Esophagus squamous epithelium (tissue), 4 donors: ENCODE results near the gene DNAL1.
A peak's percentile ranks its signal among the peaks of the same experiment; 100 is the strongest.

Experiments
- CTCF ChIP-seq, 6 experiments: fragments of 450-650 bp in 4 of 6; fragments of 200-600 bp in 2 of 6; sonication (generic) in 2 of 6; IDR thresholded peaks; one replicate each; pipeline ENCODE4 v1.5.1; 2016 to 2019; ENCODE audit warnings: antibody characterized with exemption in 6 of 6, mild to moderate bottlenecking in 4 of 6, moderate library complexity in 4 of 6
- POLR2A ChIP-seq, 4 donors: fragments of 450-650 bp; IDR thresholded peaks; one replicate each; pipeline ENCODE4 v1.6.1; 2017; ENCODE audit warnings: antibody characterized with exemption in 4 of 4, mild to moderate bottlenecking in 4 of 4, moderate library complexity in 3 of 4

- no peak for TF ChIP-seq POLR2A (IDR thresholded peaks at IDR 0.05)
- peak in 3 of 6 experiments; percentile 17 to 42 (median 27) for TF ChIP-seq CTCF (IDR thresholded peaks at IDR 0.05)
These were observed 79.2 kb downstream of the DNAL1 start for GRCh38 chr14:73723797-73724661.
